Measurements from ENCODE around the gene SLC38A10. TPM values are rescaled to one million over a fixed set of nuclear protein-coding genes. Genes with fewer than 3 reads are reported as not detected.
A peak's percentile ranks its signal among the peaks of the same experiment; 100 is the strongest.

SLC38A10 gene
- total and polyA plus RNA-seq, 2 of the 13 experiments (the other 11 are each of a cell fraction or from before 2014, with no cell fraction given) = 23.4 to 55.8 TPM

DNA sequence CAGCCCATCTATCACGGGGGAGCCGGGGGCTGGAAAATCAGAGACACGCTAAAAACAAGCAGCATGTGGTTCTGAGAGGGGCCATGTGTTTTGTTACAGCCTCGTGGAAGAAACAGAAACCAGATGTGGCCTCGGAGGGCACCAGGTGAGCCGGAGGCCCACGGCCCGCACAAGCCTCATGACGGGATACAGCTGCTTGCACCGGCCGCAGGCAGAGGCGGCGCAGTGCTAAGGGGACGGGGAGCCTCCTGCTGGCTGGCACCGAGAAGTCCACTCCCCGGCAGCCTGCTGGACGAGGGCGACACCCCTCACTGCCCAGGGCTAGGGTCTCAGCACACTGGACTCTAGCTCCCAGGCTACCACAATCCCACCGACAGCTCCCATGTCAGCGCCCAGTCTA is 36.8 kb downstream of the SLC38A10 start:
- H3K4me2 ChIP-seq (ENCODE audit: low read depth, low read length) = no peak overlapping the region
- H3K4me3 ChIP-seq (replicated peaks in 1 of 3; ENCODE audit: insufficient read depth in 1 of 3, low read depth in 2 of 3, low read length in 3 of 3) = no peak overlapping the region
- peaks cover 12% of the 10 kb centered on the region for H3K4me1 ChIP-seq (ENCODE audit: insufficient read depth, low read length)
- BruUV-seq (replicated peaks) = no TSS peak
- ATAC-seq (no peak), FAIRE-seq (no peak), DNase-seq (ENCODE audit: low spot score) (no peak)
- peaks cover 30 to 47% of the 10 kb centered on the region in 2 experiments for H3K36me3 ChIP-seq (replicated peaks in 1 of 2; ENCODE audit: control insufficient read depth in 1 of 2, insufficient read depth in 2 of 2, low read length in 2 of 2)
- intact Hi-C loops (cut with micrococcal nuclease; ENCODE audit: unreplicated experiment) (no loop called here), in situ Hi-C loops (cut with HindIII; ENCODE audit: extremely low pct_ligation_motif_present, low pct_unique_long_range_greater_than_20kb) (loop anchor here (5.0 kb wide), 1 partner anchor 224 kb away; no protein-coding TSS in a partner anchor)
- no peaks in the 10 kb centered on the region for H3K27me3 ChIP-seq (ENCODE audit: control insufficient read depth in 1 of 2, insufficient read depth in 2 of 2, low read length in 2 of 2)
- H3K9ac ChIP-seq (ENCODE audit: insufficient read depth, low read depth, low read length) = no peak overlapping the region
- H3K27ac ChIP-seq (ENCODE audit: extremely low read length, insufficient read depth, low read length) = no peak overlapping the region
- WGBS (ENCODE audit: low lambda C conversion rate) = over 99% methylated on average over 18 of the region's 20 CpGs
- H3K79me2 ChIP-seq (ENCODE audit: insufficient read depth, low read length) = no peaks in the 10 kb centered on the region
- H3K9me3 ChIP-seq (ENCODE audit: low read length) = no peaks in the 10 kb centered on the region
- peaks cover 4% of the 10 kb centered on the region; the same call in 1 of the 2 replicates for H4K20me1 ChIP-seq (ENCODE audit: insufficient read depth, low read length)
- POLR2A ChIA-PET = no interaction called here
- CTCF ChIA-PET (ENCODE audit: low intra/inter-chr PET ratio, low total read pairs) = no interaction called here
- no peak overlapping the region for H2AFZ ChIP-seq (ENCODE audit: low read length)
- TF ChIP-seq ZNF180 (CRISPR knock-in tag; IDR thresholded peaks at IDR 0.05; ENCODE audit: borderline replicate concordance, low read depth) = no peak
- peak; percentile 98 for TF ChIP-seq MNT (IDR thresholded peaks at IDR 0.05)
- no peak for TF ChIP-seq ZNF770 (CRISPR knock-in tag; IDR thresholded peaks at IDR 0.05)
- TF ChIP-seq NBN (conservative IDR thresholded peaks at IDR 0.05) = no peak
- TF ChIP-seq ZNF7 (CRISPR knock-in tag; IDR thresholded peaks at IDR 0.05) = no peak
- TF ChIP-seq, protein P1, sequence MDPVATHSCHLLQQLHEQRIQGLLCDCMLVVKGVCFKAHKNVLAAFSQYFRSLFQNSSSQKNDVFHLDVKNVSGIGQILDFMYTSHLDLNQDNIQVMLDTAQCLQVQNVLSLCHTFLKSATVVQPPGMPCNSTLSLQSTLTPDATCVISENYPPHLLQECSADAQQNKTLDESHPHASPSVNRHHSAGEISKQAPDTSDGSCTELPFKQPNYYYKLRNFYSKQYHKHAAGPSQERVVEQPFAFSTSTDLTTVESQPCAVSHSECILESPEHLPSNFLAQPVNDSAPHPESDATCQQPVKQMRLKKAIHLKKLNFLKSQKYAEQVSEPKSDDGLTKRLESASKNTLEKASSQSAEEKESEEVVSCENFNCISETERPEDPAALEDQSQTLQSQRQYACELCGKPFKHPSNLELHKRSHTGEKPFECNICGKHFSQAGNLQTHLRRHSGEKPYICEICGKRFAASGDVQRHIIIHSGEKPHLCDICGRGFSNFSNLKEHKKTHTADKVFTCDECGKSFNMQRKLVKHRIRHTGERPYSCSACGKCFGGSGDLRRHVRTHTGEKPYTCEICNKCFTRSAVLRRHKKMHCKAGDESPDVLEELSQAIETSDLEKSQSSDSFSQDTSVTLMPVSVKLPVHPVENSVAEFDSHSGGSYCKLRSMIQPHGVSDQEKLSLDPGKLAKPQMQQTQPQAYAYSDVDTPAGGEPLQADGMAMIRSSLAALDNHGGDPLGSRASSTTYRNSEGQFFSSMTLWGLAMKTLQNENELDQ (CRISPR knock-in tag; IDR thresholded peaks at IDR 0.05; ENCODE audit: borderline replicate concordance) = no peak
- no peak for TF ChIP-seq ZNF724P (CRISPR knock-in tag; IDR thresholded peaks at IDR 0.05; ENCODE audit: borderline replicate concordance)
- TF ChIP-seq GABPB1 (CRISPR knock-in tag; IDR thresholded peaks at IDR 0.05) = no peak
- TF ChIP-seq FOXC1 (CRISPR knock-in tag; IDR thresholded peaks at IDR 0.05; ENCODE audit: borderline replicate concordance) = no peak
- TF ChIP-seq ATF6 (CRISPR knock-in tag; conservative IDR thresholded peaks at IDR 0.05) = no peak
- no peak for TF ChIP-seq ZSCAN30 (CRISPR knock-in tag; IDR thresholded peaks at IDR 0.05)
- TF ChIP-seq, protein P2, sequence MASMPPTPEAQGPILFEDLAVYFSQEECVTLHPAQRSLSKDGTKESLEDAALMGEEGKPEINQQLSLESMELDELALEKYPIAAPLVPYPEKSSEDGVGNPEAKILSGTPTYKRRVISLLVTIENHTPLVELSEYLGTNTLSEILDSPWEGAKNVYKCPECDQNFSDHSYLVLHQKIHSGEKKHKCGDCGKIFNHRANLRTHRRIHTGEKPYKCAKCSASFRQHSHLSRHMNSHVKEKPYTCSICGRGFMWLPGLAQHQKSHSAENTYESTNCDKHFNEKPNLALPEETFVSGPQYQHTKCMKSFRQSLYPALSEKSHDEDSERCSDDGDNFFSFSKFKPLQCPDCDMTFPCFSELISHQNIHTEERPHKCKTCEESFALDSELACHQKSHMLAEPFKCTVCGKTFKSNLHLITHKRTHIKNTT (CRISPR knock-in tag; IDR thresholded peaks at IDR 0.05) = no peak
- TF ChIP-seq CTCF (CRISPR knock-in tag; IDR thresholded peaks at IDR 0.05) = 0 out of 2 replicates have a peak, but pooled peaks have one; percentile 24
- TF ChIP-seq SP5 (CRISPR knock-in tag; IDR thresholded peaks at IDR 0.05; ENCODE audit: borderline replicate concordance, low read depth) = no peak

Data from HepG2 (cell line).